ENCODE data around the gene LHFPL3.

The LHFPL3 gene

GRCh38 chr7:104950006-104950405, 621.6 kb downstream of the LHFPL3 start:
- TF ChIP-seq ZFX (IDR thresholded peaks at IDR 0.05): no peak
- TF ChIP-seq, protein P1, sequence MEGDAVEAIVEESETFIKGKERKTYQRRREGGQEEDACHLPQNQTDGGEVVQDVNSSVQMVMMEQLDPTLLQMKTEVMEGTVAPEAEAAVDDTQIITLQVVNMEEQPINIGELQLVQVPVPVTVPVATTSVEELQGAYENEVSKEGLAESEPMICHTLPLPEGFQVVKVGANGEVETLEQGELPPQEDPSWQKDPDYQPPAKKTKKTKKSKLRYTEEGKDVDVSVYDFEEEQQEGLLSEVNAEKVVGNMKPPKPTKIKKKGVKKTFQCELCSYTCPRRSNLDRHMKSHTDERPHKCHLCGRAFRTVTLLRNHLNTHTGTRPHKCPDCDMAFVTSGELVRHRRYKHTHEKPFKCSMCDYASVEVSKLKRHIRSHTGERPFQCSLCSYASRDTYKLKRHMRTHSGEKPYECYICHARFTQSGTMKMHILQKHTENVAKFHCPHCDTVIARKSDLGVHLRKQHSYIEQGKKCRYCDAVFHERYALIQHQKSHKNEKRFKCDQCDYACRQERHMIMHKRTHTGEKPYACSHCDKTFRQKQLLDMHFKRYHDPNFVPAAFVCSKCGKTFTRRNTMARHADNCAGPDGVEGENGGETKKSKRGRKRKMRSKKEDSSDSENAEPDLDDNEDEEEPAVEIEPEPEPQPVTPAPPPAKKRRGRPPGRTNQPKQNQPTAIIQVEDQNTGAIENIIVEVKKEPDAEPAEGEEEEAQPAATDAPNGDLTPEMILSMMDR (conservative IDR thresholded peaks at IDR 0.05): no peak
- H3K27ac ChIP-seq: no peak overlapping the region

DNA sequence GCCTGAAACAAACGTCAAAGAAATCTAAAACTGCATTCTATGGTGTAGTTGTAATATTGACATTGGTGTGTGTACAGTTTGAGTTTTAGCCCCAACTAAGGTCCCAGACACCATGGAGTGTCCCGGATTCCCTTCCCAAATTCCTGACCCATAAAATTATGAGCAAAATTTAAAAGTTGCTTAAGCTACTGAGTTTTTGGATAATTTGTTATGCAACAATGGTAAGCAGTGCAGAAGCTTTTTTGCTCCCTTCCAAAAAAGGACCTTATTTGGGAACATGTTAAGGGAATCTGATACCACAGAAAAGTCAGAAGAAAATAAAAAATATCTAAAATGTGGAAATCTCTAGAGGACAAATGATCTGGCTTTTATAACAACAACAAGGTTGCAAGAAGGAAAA, 622.4 kb downstream of the LHFPL3 start:
- TF ChIP-seq, protein P1 (conservative IDR thresholded peaks at IDR 0.05): no peak
- no peak for TF ChIP-seq ZFX (IDR thresholded peaks at IDR 0.05)
- H3K27ac ChIP-seq: no peak overlapping the region

DNA sequence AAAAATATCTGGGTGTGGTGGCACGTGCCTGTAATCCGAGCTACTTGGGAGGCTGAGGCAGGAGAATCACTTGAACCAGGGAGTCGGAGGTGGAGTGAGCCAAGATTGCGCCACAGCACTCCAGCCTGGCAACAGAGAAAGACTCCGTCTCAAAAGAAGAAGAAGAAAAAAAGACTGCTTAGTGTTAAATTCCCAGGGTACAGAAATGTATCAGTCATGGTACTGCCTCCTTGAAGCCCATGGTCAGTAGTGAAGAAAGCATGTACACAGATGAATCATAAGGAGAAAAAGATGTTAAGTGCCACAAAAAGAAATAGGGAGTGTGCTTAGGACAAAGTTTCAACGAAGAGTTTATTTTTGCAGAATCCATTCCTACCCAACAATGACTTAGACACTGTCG, 623.1 kb downstream of the LHFPL3 start:
- no peak for TF ChIP-seq ZFX (IDR thresholded peaks at IDR 0.05)
- TF ChIP-seq, protein P1 (conservative IDR thresholded peaks at IDR 0.05): no peak
- no peak overlapping the region for H3K27ac ChIP-seq

GRCh38 chr7:104955276-104955675, 626.9 kb downstream of the LHFPL3 start:
- TF ChIP-seq, protein P1 (conservative IDR thresholded peaks at IDR 0.05): no peak
- no peak for TF ChIP-seq ZFX (IDR thresholded peaks at IDR 0.05)
- no peak overlapping the region for H3K27ac ChIP-seq

Data from C4-2B (cell line).